ENCODE measurements around the gene ZNF205. TPM values are rescaled to one million over a fixed set of nuclear protein-coding genes. Genes with fewer than 3 reads are reported as not detected.

Gene ZNF205
- total RNA-seq, 1 donor from 2014 or later, result 5.4 TPM

GRCh38 chr16:3097266-3097665, 15.1 kb upstream of the ZNF205 start:
- Mint-ChIP-seq H3K4me1 (peaks cover 44% of the 10 kb centered on the region), H3K9me3 (no peaks in the 10 kb centered on the region), H3K27ac (no peak overlapping the region), H3K4me3 (peak overlapping the region; percentile 2), H3K36me3 (no peaks in the 10 kb centered on the region), H3K27me3 (ENCODE audit: insufficient read depth, low read depth) (peaks cover 18% of the 10 kb centered on the region)
- Histone ChIP-seq H3K36me3 (no peaks in the 10 kb centered on the region), H3K4me1 (peaks cover 31% of the 10 kb centered on the region), H3K27me3 (peaks cover 6% of the 10 kb centered on the region), H3K4me3 (no peak overlapping the region), H3F3A (ENCODE audit: low read depth) (peaks cover 42% of the 10 kb centered on the region), H3K79me2 (ENCODE audit: low read depth) (peaks cover 38% of the 10 kb centered on the region), H2AFZ (replicated peaks) (no peak overlapping the region), H3K27ac (no peak overlapping the region), H3K9me3 (ENCODE audit: low read depth) (no peaks in the 10 kb centered on the region), H4K20me1 (ENCODE audit: low read depth) (no peaks in the 10 kb centered on the region), H3K4me2 (peak overlapping the region; percentile 81), H3K9ac (no peak overlapping the region)
- TF ChIP-seq EZH2 (IDR thresholded peaks at IDR 0.05) (no peak), EZH2phosphoT487 (IDR thresholded peaks at IDR 0.05) (no peak), CTCF (IDR thresholded peaks at IDR 0.05) (no peak)
- DNase-seq (ENCODE audit: low spot score), result no peak

- Histone ChIP-seq H3K27ac (no peak within 1 kb of the TSS), H3K9ac (no peak within 1 kb of the TSS), H3K4me2 (peak within 1 kb of the TSS; percentile 81), H3K36me3 (no peaks in the 10 kb centered on the region), H3K79me2 (ENCODE audit: low read depth) (peaks cover 37% of the 10 kb centered on the region), H3K9me3 (ENCODE audit: low read depth) (no peaks in the 10 kb centered on the region), H3K27me3 (peaks cover 6% of the 10 kb centered on the region), H2AFZ (replicated peaks) (peak within 1 kb of the TSS; percentile 36), H3K4me1 (peaks cover 31% of the 10 kb centered on the region), H3F3A (ENCODE audit: low read depth) (peaks cover 57% of the 10 kb centered on the region), H3K4me3 (peak within 1 kb of the TSS; percentile 47), H4K20me1 (ENCODE audit: low read depth) (no peaks in the 10 kb centered on the region)
- DNase-seq (ENCODE audit: low spot score), result peak; percentile 35
- TF ChIP-seq EZH2 (IDR thresholded peaks at IDR 0.05) (no peak), EZH2phosphoT487 (IDR thresholded peaks at IDR 0.05) (no peak), CTCF (IDR thresholded peaks at IDR 0.05) (no peak)
- H3K4me1 Mint-ChIP-seq, result peaks cover 47% of the 10 kb centered on the region
- H3K27ac Mint-ChIP-seq, result peak within 1 kb of the TSS; percentile 91
- peak within 1 kb of the TSS; percentile 83 for H3K4me3 Mint-ChIP-seq
- no peaks in the 10 kb centered on the region for H3K36me3 Mint-ChIP-seq
- no peaks in the 10 kb centered on the region for H3K9me3 Mint-ChIP-seq
- peaks cover 20% of the 10 kb centered on the region for H3K27me3 Mint-ChIP-seq (ENCODE audit: insufficient read depth, low read depth)
Measured at GRCh38 chr16:3098459-3099394, 13.7 kb upstream of the ZNF205 start, which contains the start of gene ZSCAN10. Gene ZSCAN10 (minus strand): TSS chr16:3099294. CDS start chr16:3092937, 6,357 bp downstream.

GRCh38 chr16:3099395-3099731, 13.0 kb upstream of the ZNF205 start:
- Histone ChIP-seq H3K4me2 (peak overlapping the region; percentile 81), H4K20me1 (ENCODE audit: low read depth) (no peaks in the 10 kb centered on the region), H3K27me3 (peaks cover 6% of the 10 kb centered on the region), H3F3A (ENCODE audit: low read depth) (peaks cover 58% of the 10 kb centered on the region), H3K4me1 (peaks cover 31% of the 10 kb centered on the region), H3K79me2 (ENCODE audit: low read depth) (peaks cover 31% of the 10 kb centered on the region), H3K36me3 (no peaks in the 10 kb centered on the region), H3K4me3 (peak overlapping the region; percentile 47), H2AFZ (replicated peaks) (peak overlapping the region; percentile 4), H3K9ac (no peak overlapping the region), H3K9me3 (ENCODE audit: low read depth) (no peaks in the 10 kb centered on the region), H3K27ac (no peak overlapping the region)
- Mint-ChIP-seq H3K27me3 (ENCODE audit: insufficient read depth, low read depth) (peaks cover 20% of the 10 kb centered on the region), H3K4me1 (peaks cover 47% of the 10 kb centered on the region), H3K36me3 (no peaks in the 10 kb centered on the region), H3K4me3 (no peak overlapping the region), H3K9me3 (no peaks in the 10 kb centered on the region), H3K27ac (no peak overlapping the region)
- TF ChIP-seq EZH2phosphoT487 (IDR thresholded peaks at IDR 0.05), result no peak
- no peak for TF ChIP-seq EZH2 (IDR thresholded peaks at IDR 0.05)
- peak; percentile 43 for DNase-seq (ENCODE audit: low spot score)
